Measurements from ENCODE around the gene KAT5.
"Not testable (repeated sequence)": the region's sequence is repeated elsewhere in the genome, so short reads cannot be mapped to it uniquely, and the experiment has no call there.

The KAT5 gene

GRCh38 chr11:65711785-65712632, at the start of gene KAT5:
TSS of gene KAT5 (plus strand) at chr11:65712252. CDS start at chr11:65712268, 16 bp downstream.
- peak; percentile 96 for DNase-seq (ENCODE audit: low read depth, low spot score)

GRCh38 chr11:65662799-65663638, 49.0 kb upstream of the KAT5 start, which contains the start of gene RELA:
TSS of gene RELA (minus strand) at chr11:65662916. CDS start at chr11:65662832, 84 bp downstream.
- DNase-seq (ENCODE audit: low read depth, low spot score), result peak; percentile 81

GRCh38 chr11:65663639-65664200, 48.3 kb upstream of the KAT5 start:
- no peak for DNase-seq (ENCODE audit: low read depth, low spot score)

GRCh38 chr11:65672180-65672860, 39.7 kb upstream of the KAT5 start:
- no peak for DNase-seq (ENCODE audit: low read depth, low spot score)

- DNase-seq (ENCODE audit: low read depth, low spot score), result no peak
These were observed 39.1 kb upstream of the KAT5 start for GRCh38 chr11:65672982-65673381.

- DNase-seq (ENCODE audit: low read depth, low spot score), result no peak
These were observed 31.8 kb upstream of the KAT5 start for GRCh38 chr11:65680192-65680743.

- not testable (repeated sequence) for DNase-seq (ENCODE audit: low read depth, low spot score)
These were observed 28.6 kb upstream of the KAT5 start for GRCh38 chr11:65683480-65683879.

GRCh38 chr11:65685981-65686380, 26.1 kb upstream of the KAT5 start:
- no peak for DNase-seq (ENCODE audit: low read depth, low spot score)

- not testable (repeated sequence) for DNase-seq (ENCODE audit: low read depth, low spot score)
These were observed 20.2 kb upstream of the KAT5 start for GRCh38 chr11:65691847-65692246.

- no peak for DNase-seq (ENCODE audit: low read depth, low spot score)
These were observed 19.7 kb upstream of the KAT5 start for GRCh38 chr11:65692367-65692766.

GRCh38 chr11:65695459-65696241, 16.4 kb upstream of the KAT5 start:
- no peak for DNase-seq (ENCODE audit: low read depth, low spot score)

- DNase-seq (ENCODE audit: low read depth, low spot score), result no peak
These were observed 15.1 kb upstream of the KAT5 start for GRCh38 chr11:65696802-65697552.

GRCh38 chr11:65698205-65698604, 13.8 kb upstream of the KAT5 start:
- no peak for DNase-seq (ENCODE audit: low read depth, low spot score)

- no peak for DNase-seq (ENCODE audit: low read depth, low spot score)
These were observed 12.7 kb upstream of the KAT5 start for GRCh38 chr11:65699306-65699705.

- DNase-seq (ENCODE audit: low read depth, low spot score), result no peak
These were observed 11.7 kb upstream of the KAT5 start for GRCh38 chr11:65700399-65700798.

GRCh38 chr11:65701686-65702085, 10.4 kb upstream of the KAT5 start:
- no peak for DNase-seq (ENCODE audit: low read depth, low spot score)

GRCh38 chr11:65703846-65704245, 8.2 kb upstream of the KAT5 start:
- DNase-seq (ENCODE audit: low read depth, low spot score), result no peak

- DNase-seq (ENCODE audit: low read depth, low spot score), result not testable (repeated sequence)
These were observed 5.7 kb upstream of the KAT5 start for GRCh38 chr11:65706303-65706763.

GRCh38 chr11:65707002-65707401, 5.0 kb upstream of the KAT5 start:
- DNase-seq (ENCODE audit: low read depth, low spot score), result not testable (repeated sequence)

- no peak for DNase-seq (ENCODE audit: low read depth, low spot score)
These were observed 3.6 kb upstream of the KAT5 start for GRCh38 chr11:65708451-65708850.
